Measurements from ENCODE around the gene CALCR.

Gene CALCR

DNA sequence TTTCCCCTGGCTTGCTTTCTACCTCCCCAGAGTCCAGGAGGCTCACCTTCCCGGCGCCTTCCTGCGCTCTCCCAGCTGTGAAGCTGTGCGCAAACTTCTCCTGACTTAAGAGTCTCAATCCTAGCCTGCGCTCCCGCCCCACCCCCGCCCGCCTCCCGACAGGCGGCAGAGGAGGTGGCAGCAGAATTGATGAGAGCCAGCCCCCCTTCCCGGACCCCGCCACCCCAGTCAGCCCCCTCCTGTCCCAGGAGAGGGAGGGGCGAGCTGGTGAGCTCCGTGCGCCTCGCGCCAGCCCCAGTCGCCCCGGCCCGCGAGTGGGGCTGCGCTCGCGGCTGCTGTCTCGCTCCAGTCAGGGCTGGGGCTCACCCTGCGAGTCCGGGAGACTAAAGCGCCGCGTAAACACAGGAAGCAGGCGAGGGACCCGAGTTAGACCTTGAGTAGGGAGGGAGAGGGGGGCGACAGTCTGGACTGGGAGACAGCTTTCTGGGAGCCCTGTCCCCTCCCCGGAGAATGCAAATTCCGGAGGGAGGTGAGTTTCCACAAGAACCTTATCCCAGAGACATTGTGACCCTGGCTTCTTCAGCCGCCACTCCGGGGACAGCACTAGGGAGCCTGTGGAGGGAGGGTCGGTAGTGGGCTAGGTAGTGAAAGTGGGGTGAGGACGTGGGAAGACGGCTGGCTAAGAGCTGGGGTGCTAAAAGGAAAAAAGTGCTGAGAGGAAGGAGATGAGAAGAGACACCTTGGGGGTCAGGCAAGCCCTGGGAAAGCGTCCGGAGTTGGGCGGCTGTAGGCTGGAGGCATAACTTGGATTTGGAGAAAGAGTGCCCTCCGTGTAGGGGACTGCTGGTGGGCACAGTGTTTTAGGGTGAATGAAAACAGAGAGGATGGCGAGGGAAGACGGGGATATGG lies at the start of gene CALCR:
CALCR (minus strand) TSS at position 79 of the 909 bp plus-strand sequence. CDS start 87,743 bp downstream, outside the sequence.
- TF ChIP-seq, protein P1, sequence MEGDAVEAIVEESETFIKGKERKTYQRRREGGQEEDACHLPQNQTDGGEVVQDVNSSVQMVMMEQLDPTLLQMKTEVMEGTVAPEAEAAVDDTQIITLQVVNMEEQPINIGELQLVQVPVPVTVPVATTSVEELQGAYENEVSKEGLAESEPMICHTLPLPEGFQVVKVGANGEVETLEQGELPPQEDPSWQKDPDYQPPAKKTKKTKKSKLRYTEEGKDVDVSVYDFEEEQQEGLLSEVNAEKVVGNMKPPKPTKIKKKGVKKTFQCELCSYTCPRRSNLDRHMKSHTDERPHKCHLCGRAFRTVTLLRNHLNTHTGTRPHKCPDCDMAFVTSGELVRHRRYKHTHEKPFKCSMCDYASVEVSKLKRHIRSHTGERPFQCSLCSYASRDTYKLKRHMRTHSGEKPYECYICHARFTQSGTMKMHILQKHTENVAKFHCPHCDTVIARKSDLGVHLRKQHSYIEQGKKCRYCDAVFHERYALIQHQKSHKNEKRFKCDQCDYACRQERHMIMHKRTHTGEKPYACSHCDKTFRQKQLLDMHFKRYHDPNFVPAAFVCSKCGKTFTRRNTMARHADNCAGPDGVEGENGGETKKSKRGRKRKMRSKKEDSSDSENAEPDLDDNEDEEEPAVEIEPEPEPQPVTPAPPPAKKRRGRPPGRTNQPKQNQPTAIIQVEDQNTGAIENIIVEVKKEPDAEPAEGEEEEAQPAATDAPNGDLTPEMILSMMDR (IDR thresholded peaks at IDR 0.05; ENCODE audit: low read depth, low read length, missing control alignments), result no peak
- no peak within 1 kb of the TSS for H3K4me3 ChIP-seq (replicated peaks; ENCODE audit: low read depth, low read length)
- no peak for DNase-seq (ENCODE audit: extremely low read depth, low read depth)

DNA sequence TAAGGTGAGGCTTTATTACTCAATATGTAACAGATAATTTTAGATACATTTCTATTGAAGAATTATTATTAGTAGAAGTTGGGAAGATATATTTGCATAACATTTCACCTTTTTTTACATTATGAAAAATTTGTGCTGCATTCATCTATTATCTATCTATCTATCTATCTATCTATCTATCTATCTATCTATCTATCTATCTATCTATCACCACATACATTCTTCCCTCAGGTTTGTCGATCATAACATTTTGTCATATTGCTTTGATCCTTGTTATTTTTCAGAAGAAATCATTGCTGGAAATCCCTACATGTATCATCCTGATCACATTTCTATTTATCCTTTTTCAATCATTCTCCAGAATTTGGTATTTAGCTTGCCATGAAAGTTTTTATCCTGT lies 49.3 kb upstream of the CALCR start:
- no peak for DNase-seq (ENCODE audit: extremely low read depth, low read depth)
- TF ChIP-seq, protein P1 (IDR thresholded peaks at IDR 0.05; ENCODE audit: low read depth, low read length, missing control alignments), result no peak
- no peak overlapping the region for H3K4me3 ChIP-seq (replicated peaks; ENCODE audit: low read depth, low read length)

DNA sequence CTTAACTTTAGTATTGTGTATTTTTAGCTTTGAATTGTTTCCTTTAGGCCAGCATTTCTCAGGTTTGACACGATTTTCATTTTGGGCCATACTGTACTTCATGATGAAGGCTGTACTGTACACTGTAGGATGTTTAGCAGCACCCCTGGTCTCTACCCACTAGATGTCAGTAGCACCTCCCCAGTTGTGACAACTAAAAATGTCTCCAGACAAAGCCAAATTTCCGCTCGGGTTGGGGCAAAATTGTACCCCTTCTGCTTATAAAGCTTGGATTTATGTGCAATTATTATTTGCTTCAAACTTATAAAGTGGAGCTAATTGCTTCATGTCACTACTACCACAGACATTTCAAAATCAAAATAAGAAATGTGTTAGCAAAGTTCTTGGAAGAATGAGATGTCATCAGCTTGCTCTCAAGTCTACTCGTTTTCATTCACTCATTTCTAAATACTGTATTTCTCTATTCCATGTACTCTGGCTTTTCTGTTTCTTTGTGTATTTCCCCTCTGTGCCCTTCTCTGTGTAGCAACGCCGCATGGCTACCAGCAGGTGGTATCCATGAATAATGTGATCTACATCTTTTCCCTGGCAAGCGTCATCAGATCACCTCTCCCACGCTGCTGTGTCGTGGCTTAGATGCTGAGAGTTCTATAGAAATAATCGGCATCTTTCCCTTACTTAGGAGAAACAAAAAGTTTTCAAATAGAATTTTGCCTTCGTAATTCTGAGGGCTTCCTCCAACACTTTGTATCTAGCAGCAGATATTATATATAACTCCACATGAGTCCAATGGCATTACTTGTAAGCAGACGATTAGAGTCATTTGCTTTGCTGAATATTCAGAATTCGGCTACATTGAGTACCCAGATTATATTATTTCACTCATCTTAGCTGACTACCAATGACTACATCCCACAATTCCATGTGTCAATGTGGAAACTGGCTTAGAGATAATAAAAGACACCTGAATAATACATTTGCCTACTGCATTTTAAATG lies 47.8 kb upstream of the CALCR start:
- peak; percentile 11 for DNase-seq (ENCODE audit: extremely low read depth, low read depth)
- H3K4me3 ChIP-seq (replicated peaks; ENCODE audit: low read depth, low read length), result no peak overlapping the region
- TF ChIP-seq, protein P1 (IDR thresholded peaks at IDR 0.05; ENCODE audit: low read depth, low read length, missing control alignments), result peak; percentile 44

DNA sequence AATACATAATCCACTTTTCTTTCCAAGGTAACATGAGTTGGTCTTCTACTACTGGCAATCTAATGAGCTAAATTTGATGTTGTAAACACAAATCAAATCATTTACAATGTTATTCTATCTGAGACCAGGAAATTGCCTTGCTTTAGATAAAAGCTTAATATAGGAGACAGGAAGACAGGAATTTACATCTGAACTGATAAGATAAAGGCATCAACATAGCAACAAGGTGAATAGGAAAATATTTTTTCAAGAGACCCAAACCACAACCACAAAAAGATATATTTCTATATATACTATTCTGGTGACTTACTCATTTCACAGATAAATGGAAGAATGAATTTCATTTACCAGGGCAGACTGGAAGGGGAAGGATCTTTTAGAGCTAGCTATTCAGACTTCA lies 46.3 kb upstream of the CALCR start:
- TF ChIP-seq, protein P1 (IDR thresholded peaks at IDR 0.05; ENCODE audit: low read depth, low read length, missing control alignments), result no peak
- no peak overlapping the region for H3K4me3 ChIP-seq (replicated peaks; ENCODE audit: low read depth, low read length)
- no peak for DNase-seq (ENCODE audit: extremely low read depth, low read depth)

DNA sequence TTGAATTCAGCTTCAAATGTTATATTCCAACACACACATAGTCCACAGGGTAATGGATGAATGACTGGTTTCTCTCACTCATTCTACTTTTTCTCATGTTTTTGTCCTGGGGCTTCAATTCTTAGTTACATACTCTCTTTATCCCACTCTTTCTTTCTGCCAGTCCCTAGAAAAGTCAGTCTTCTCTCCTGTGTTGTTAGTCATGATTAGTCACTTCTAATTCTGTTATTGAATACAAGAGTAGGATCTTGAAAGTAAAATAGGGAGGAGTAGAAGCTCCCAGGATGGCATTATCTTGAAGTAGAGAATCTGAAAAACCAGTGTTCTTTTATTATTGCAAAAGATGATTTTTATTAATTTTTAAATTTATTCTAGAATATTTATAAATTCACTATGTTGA lies 45.5 kb upstream of the CALCR start:
- DNase-seq (ENCODE audit: extremely low read depth, low read depth), result no peak
- H3K4me3 ChIP-seq (replicated peaks; ENCODE audit: low read depth, low read length), result no peak overlapping the region
- TF ChIP-seq, protein P1 (IDR thresholded peaks at IDR 0.05; ENCODE audit: low read depth, low read length, missing control alignments), result no peak

DNA sequence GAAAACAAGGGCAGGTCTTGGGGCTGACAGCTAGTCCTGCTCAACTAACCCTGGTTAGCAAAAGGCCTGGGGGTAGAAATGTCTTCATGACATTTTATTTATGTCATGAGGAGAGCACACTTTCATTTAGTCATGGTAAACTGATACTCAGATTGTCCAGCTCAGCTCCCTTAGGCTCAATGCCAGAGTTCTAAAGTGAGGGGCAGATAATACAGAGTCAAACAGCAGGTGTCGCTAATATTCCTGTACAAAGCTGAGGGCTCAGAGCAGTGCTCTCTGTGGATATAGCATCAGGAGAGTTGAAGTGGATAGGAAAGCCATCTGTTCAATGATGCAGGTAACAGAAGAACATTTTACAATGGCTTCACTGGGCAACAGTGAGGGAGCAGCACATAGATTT lies 26.8 kb upstream of the CALCR start:
- DNase-seq (ENCODE audit: extremely low read depth, low read depth), result no peak

More for the DNA sequence above, 26.8 kb upstream of the CALCR start:
- TF ChIP-seq, protein P1 (IDR thresholded peaks at IDR 0.05; ENCODE audit: low read depth, low read length, missing control alignments), result no peak
- no peak overlapping the region for H3K4me3 ChIP-seq (replicated peaks; ENCODE audit: low read depth, low read length)

Data from HFF-Myc (cell line).